ENCODE data around the gene CERS6.
"Not testable (repeated sequence)": the region's sequence is repeated elsewhere in the genome, so short reads cannot be mapped to it uniquely, and the experiment has no call there.

Gene CERS6

GRCh38 chr2:168790226-168790902 is 334.3 kb downstream of the CERS6 start:
- no peaks in the 10 kb centered on the region for H3K9me3 ChIP-seq
- no peak overlapping the region for H3K4me3 ChIP-seq (ENCODE audit: low read depth, low read length)
- H3K4me1 ChIP-seq: no peaks in the 10 kb centered on the region
- DNase-seq: no peak
- no peaks in the 10 kb centered on the region for H3K36me3 ChIP-seq
- H3K27me3 ChIP-seq: no peaks in the 10 kb centered on the region
- TF ChIP-seq CTCF (IDR thresholded peaks at IDR 0.05; ENCODE audit: low read depth, low read length): no peak

DNA sequence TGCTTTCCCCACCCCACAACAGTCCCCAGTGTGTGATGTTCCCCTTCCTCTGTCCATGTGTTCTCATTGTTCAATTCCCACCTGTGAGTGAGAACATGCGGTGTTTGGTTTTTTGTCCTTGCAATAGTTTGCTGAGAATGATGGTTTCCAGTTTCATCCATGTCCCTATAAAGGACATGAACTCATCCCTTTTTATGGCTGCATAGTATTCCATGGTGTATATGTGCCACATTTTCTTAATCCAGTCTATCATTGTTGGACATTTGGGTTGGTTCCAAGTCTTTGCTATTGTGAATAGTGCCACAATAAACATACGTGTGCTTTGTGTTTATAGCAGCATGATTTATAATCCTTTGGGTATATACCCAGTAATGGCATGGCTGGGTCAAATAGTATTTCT is 335.1 kb downstream of the CERS6 start:
- not testable (repeated sequence) for DNase-seq; H3K36me3 ChIP-seq; H3K4me1 ChIP-seq; H3K27me3 ChIP-seq; H3K4me3 ChIP-seq (ENCODE audit: low read depth, low read length); H3K9me3 ChIP-seq

- no peak overlapping the region for H3K4me3 ChIP-seq (ENCODE audit: low read depth, low read length)
- no peaks in the 10 kb centered on the region for H3K4me1 ChIP-seq
- no peaks in the 10 kb centered on the region for H3K9me3 ChIP-seq
- H3K27me3 ChIP-seq: no peaks in the 10 kb centered on the region
- DNase-seq: no peak
- no peaks in the 10 kb centered on the region for H3K36me3 ChIP-seq
- TF ChIP-seq CTCF (IDR thresholded peaks at IDR 0.05; ENCODE audit: low read depth, low read length): no peak
These were observed 337.5 kb downstream of the CERS6 start for GRCh38 chr2:168793596-168793995.

GRCh38 chr2:168794968-168795367 is 338.9 kb downstream of the CERS6 start:
- Histone ChIP-seq H3K4me3 (ENCODE audit: low read depth, low read length) (no peak overlapping the region), H3K36me3 (no peaks in the 10 kb centered on the region), H3K27me3 (no peaks in the 10 kb centered on the region), H3K4me1 (no peaks in the 10 kb centered on the region), H3K9me3 (no peaks in the 10 kb centered on the region)
- TF ChIP-seq CTCF (IDR thresholded peaks at IDR 0.05; ENCODE audit: low read depth, low read length): no peak
- no peak for DNase-seq

DNA sequence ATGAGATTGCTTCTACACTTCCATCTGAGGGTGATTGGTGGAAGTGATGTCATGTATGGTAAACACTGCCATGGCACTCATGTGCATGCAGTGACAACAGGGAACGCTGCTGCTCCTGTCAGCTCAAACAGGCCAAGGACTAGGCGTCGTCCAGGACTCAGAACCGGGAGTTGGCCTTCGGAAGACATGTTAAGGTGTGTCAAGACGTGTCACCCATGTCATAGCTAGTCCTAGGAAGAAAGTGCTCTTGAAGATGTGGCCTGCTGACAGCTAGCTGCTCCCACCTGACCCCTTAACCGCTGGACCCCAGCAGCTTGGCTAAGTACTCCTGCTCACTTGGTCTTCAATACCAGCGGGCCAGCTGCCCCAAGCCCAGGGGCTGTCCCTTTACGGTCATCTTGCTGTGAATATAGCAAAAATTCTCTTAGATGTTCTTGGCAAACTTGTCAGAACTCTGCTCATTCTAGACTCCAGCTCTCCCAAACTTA is 340.1 kb downstream of the CERS6 start:
- Histone ChIP-seq H3K36me3 (no peaks in the 10 kb centered on the region), H3K4me3 (ENCODE audit: low read depth, low read length) (no peak overlapping the region), H3K9me3 (no peaks in the 10 kb centered on the region), H3K27me3 (no peaks in the 10 kb centered on the region), H3K4me1 (no peaks in the 10 kb centered on the region)
- no peak for TF ChIP-seq CTCF (IDR thresholded peaks at IDR 0.05; ENCODE audit: low read depth, low read length)
- no peak for DNase-seq

- Histone ChIP-seq H3K36me3 (no peaks in the 10 kb centered on the region), H3K9me3 (no peaks in the 10 kb centered on the region), H3K4me3 (ENCODE audit: low read depth, low read length) (no peak overlapping the region), H3K27me3 (no peaks in the 10 kb centered on the region), H3K4me1 (no peaks in the 10 kb centered on the region)
- no peak for TF ChIP-seq CTCF (IDR thresholded peaks at IDR 0.05; ENCODE audit: low read depth, low read length)
- no peak for DNase-seq
These were observed 340.7 kb downstream of the CERS6 start for GRCh38 chr2:168796583-168797285.

Data from BE2C (cell line).